Central memory CD4-positive, alpha-beta T cell (primary cell): ENCODE data around the gene ADAMTS5.

ENCODE experiments used
- DNase-seq: peaks from one replicate; pipeline ENCODE4 v3.0.0; 2022

Gene ADAMTS5

GRCh38 chr21:26946744-26947446 is 20.0 kb downstream of the ADAMTS5 start:
- no peak for DNase-seq

- no peak for DNase-seq
Observed at GRCh38 chr21:26945916-26946675, 20.8 kb downstream of the ADAMTS5 start.

GRCh38 chr21:26943921-26944320 is 23.0 kb downstream of the ADAMTS5 start:
- no peak for DNase-seq

- no peak for DNase-seq
Observed at GRCh38 chr21:26941421-26941820, 25.5 kb downstream of the ADAMTS5 start.

GRCh38 chr21:26939601-26940111 is 27.2 kb downstream of the ADAMTS5 start:
- no peak for DNase-seq

- DNase-seq = no peak
Observed at GRCh38 chr21:26936641-26937040, 30.2 kb downstream of the ADAMTS5 start.

DNA sequence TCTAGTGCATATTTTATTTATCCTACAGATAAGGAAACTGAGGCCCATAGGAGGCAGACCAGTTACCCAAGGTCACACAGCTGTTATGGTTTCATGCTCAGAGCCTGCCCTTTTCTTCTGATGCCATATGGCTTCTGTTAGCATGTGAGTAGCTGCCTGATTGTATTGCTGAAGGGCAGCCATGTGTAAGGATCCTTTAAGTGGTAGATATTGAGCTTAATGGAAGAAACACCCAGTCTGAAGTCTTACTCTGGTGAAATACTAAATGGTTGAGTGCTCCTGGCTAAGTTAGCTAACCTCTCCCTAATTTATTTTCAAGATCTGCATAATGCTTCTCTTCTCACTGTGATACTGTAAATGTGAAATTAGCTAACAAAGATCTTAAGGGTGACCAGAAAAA is 30.9 kb downstream of the ADAMTS5 start:
- DNase-seq = no peak

DNA sequence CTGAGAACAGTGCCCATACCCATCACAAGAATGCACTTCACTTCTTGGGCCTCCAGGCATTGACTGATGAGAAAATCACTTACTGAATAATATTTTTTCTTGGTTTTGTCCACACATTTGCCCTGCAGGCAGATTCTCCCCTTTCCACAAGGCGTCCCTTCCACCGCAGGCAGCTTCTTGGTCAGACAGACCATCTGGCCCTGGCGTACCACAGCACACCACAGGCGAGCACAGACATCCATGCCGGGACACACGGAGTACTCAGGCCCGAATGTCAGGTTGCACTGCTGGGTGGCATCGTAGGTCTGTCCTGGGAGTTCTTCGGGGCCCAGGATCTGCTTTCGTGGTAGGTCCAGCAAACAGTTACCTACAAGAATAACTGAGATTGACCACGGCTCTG is 32.5 kb downstream of the ADAMTS5 start:
- no peak for DNase-seq

GRCh38 chr21:26933448-26933847 is 33.4 kb downstream of the ADAMTS5 start:
- DNase-seq = no peak

- DNase-seq = no peak
Observed at GRCh38 chr21:26925636-26926035, 41.3 kb downstream of the ADAMTS5 start.

GRCh38 chr21:26925122-26925521 is 41.8 kb downstream of the ADAMTS5 start:
- no peak for DNase-seq

DNA sequence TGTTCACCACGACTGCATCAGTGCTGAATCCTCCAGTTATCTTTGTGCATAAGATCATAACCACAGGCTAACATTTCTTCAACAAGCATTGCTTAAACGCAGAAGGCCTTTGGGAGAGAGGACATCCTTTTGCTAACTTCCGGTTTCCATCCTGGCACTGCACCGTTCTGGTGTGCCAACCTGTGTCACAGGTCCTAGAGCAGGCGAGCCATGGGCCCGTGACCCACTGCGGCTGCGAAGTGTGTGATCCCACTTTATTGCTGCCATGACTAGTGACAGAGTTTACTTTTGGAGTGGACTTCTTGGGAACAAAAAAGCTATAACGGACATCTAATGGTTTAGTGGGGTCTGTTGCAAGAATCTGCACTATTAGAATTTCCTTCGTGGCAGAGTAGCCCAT is 42.9 kb downstream of the ADAMTS5 start:
- no peak for DNase-seq

DNA sequence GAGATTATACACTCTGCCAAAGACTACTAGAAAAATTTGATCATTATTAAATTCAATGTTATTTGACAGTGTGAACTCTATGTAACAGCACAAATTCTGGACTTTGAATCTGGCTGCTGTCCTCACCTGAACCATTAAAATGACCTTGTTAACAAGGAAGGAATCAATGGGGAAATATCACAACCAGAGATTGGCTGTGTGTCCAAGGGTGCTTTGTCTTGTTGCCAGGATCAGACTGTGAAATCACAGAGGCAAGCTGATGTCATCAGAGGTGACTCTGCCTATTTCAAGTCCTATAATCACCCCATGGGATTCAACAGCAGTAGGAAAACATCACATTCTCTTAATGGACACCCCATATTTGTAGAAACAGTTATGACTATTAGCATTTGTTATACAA is 46.8 kb downstream of the ADAMTS5 start:
- no peak for DNase-seq

DNA sequence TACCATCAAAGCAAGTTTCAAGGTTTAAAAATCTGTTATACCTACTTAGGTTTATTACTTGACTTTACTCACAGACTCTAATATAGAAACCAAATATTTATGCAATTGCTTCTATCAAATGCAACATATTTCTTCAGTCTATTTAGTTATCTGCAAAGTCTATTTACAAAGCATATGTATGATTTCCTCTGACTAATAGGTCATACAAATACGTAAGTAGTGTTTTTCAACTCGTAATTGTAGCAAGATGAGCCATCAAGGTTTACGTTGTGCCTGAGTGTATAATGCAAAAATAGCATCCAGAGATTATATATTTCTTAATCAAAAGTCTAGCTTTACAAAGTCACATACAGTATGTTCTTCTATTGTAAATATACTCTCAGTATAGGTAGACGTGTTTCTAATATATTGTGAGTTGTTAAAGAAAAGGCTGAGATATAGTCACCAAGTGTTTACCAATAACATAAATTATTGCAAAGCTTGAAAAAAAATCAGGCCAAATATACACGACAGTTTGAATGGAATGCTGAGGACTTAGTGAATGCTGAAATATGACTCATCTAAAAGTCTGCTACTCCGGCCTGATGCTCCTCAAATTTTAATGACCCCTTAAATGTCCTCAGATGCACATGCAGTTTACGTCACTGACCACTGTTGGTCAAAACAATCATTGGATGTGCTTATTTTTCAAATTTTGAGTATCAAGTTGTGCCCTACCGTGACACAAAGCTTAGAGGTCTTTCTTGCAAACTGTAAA is 48.4 kb downstream of the ADAMTS5 start:
- DNase-seq = no peak

- DNase-seq = no peak
Observed at GRCh38 chr21:26916799-26917198, 50.1 kb downstream of the ADAMTS5 start.

DNA sequence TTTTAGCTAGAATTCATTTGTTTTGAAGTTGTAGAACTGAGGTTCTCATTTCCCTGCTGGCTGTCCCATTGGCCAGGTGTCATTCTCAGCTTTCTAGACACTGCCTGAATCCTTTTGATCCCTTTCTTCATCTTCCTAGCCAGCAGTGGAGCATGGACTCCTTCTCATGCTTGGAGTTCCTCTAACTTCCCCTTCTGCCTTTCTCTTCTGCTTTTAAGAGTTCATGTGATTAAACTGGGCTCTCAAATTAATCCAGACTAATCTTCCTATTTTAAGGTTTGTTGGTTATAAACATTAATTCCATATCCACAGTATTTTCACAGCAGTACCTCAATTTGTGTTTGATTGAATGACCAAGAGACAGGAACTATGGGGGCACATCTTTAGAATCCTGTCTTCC is 52.3 kb downstream of the ADAMTS5 start:
- no peak for DNase-seq

DNA sequence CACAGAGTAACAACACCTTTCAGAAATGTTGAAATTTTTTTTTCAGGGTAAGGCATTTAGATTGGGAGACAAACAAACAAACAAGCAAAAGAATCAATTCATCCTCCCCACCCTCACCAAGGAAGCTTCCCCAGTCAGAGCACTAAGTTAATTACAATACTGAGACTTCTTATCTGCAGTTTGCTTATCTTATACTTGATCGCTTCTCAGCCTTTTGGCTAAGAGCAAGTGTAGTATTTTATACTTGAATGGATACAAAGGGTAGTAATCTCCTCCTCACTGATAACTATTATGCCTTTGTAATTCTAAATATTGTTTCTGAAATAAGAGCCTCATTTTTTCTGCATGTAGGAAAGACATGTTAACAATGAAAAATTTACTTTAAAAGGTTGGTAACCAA is 54.4 kb downstream of the ADAMTS5 start:
- no peak for DNase-seq

- DNase-seq = no peak
Observed at GRCh38 chr21:26909972-26910371, 56.9 kb downstream of the ADAMTS5 start.

DNA sequence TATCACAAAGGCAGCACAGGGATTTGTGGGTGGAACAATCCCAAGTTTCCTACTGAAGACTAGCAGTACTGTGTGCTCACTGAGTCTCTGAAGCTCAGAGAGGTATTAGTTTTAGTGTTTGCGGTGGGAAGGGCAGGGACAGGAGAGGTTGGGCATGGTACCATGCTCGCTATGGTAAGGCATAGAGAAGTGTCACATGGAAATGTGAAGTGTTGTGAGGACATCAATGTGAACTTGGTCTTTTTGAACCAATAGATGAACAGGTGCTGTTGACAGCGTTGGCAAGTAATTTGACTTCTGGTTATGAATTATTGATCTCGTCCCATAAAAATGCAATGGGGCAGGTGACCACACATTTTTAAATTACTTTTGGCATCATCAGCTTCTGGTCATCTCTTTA is 65.9 kb downstream of the ADAMTS5 start:
- no peak for DNase-seq

DNA sequence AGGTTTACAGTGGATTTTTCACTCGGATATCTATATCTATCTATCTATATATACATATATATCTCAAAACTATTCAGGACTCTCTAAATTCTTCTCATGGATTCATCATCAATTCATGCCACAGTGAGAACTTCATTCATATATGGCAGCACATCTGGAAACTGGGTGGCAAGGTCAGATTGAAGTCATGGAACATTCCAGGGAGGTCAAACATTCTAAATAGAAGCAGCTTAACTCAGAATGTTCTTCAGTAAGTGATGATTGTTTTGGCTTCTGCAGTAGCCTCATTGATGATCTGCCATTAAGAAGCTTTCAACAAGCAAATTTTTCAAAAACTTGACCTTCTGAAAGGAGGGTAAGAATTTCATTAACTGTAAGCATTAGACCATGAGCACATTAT is 74.7 kb downstream of the ADAMTS5 start:
- no peak for DNase-seq

GRCh38 chr21:26888931-26889330 is 78.0 kb downstream of the ADAMTS5 start:
- no peak for DNase-seq

GRCh38 chr21:26888256-26888655 is 78.6 kb downstream of the ADAMTS5 start:
- DNase-seq = no peak

DNA sequence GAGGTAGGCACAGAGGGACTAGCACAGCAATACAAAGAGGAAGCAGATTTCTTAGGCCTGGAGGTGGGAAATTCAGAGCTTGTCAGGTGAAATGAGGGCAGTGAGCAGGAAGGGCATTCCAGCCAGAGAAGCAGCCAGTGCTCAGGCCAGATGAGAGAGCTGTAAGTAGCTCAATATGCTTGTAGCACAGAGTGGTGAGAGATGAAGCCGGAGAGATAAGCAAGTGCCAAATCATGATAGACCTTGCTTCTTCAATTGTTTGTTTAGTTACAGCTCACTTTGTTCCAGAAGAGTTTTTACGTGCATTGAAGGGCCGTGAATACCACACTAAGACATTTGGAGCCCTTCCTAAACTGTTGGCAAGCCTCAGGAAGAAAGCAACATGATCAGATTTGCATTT is 79.6 kb downstream of the ADAMTS5 start:
- DNase-seq = no peak

DNA sequence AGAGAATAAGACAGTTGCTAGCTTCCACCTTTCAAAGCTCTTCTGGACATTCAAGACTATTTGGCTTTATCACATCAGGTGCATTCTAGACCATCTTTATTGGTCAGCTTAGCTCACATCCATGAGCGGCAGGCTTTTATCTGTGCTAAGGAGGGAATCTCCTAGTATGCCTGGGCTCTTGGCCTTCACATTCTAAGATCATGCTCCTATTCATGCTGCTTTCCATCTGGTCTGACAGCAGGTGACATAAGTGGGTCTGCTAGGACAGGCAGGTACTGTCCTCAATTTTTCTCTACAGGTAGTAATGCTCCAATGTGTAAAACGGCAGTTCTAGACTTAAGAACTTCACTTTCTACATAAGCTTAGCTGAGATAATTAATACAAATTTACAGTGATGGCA is 82.5 kb downstream of the ADAMTS5 start:
- DNase-seq = no peak
